Neural cell (in vitro differentiated cells): ENCODE results near the gene PACS1. TPM values are rescaled to one million over a fixed set of nuclear protein-coding genes. Genes with fewer than 3 reads are reported as not detected.

Experiments used
- H2AFZ ChIP-seq: fragments of 200-600, 300-800 bp; sonication (generic), shearing (Covaris generic); 2 replicates; pipeline ENCODE4 v1.6.0; 2014; ENCODE audit warnings: low read depth, mild to moderate bottlenecking, antibody characterized with exemption, low read length, moderate library complexity
- H3F3A ChIP-seq: fragments of 200-600 bp; shearing (Covaris generic); 2 replicates; pipeline ENCODE4 v1.6.1; 2016; ENCODE audit warnings: mild to moderate bottlenecking, moderate library complexity, mixed read lengths, antibody characterized with exemption, low read length; ENCODE audit not compliant: insufficient read depth, poor library complexity, severe bottlenecking
- H3K27ac ChIP-seq: fragments of 200-600, 300-800 bp; sonication (generic), shearing (Covaris generic); 2 replicates; pipeline ENCODE4 v1.5.1; 2014; ENCODE audit warnings: mild to moderate bottlenecking, low read length, moderate library complexity
- H3K27me3 ChIP-seq: fragments of 300-800, 200-600 bp; sonication (generic), shearing (Covaris generic); 2 replicates; pipeline ENCODE4 v1.6.0; 2014; ENCODE audit warnings: mild to moderate bottlenecking, low read depth, low read length, moderate library complexity; ENCODE audit not compliant: insufficient read depth
- H3K36me3 ChIP-seq: fragments of 300-800, 200-600 bp; sonication (generic), shearing (Covaris generic); 2 replicates; pipeline ENCODE4 v1.5.1; 2014; ENCODE audit warnings: mild to moderate bottlenecking, antibody characterized with exemption, low read length, moderate library complexity; ENCODE audit not compliant: insufficient read depth
- H3K4me2 ChIP-seq: fragments of 300-800, 200-600 bp; sonication (generic), shearing (Covaris generic); 2 replicates; pipeline ENCODE4 v1.6.0; 2014; ENCODE audit warnings: mild to moderate bottlenecking, low read length
- H3K4me3 ChIP-seq: fragments of 300-800, 200-600 bp; sonication (generic), shearing (Covaris generic); 2 replicates; pipeline ENCODE4 v1.5.1; 2014; ENCODE audit warnings: mild to moderate bottlenecking, low read length, moderate library complexity
- H3K79me2 ChIP-seq: fragments of 200-600 bp; shearing (Covaris generic); replicated peaks from 2 replicates; pipeline ENCODE4 v1.6.0; 2014; ENCODE audit warnings: mild to moderate bottlenecking, low read length, moderate library complexity; ENCODE audit not compliant: insufficient read depth
- H3K9ac ChIP-seq: fragments of 300-800, 200-600 bp; sonication (generic), shearing (Covaris generic); 2 replicates; pipeline ENCODE4 v1.6.1; 2016; ENCODE audit warnings: mild to moderate bottlenecking, low read length, mixed read lengths
- H3K9me2 ChIP-seq: fragments of 200-600 bp; shearing (Covaris generic); 2 replicates; pipeline ENCODE4 v1.6.1; 2016; ENCODE audit warnings: mild to moderate bottlenecking, low read length, mixed read lengths; ENCODE audit not compliant: insufficient read depth
- H3K9me3 ChIP-seq: fragments of 200-600, 300-800 bp; sonication (generic), shearing (Covaris generic); 2 replicates; pipeline ENCODE4 v1.6.1; 2016; ENCODE audit warnings: mild to moderate bottlenecking, mixed run types, low read length, moderate library complexity, mixed read lengths
- H4K20me1 ChIP-seq: fragments of 200-600 bp; shearing (Covaris generic); 2 replicates; pipeline ENCODE4 v1.6.1; 2016; ENCODE audit warnings: mild to moderate bottlenecking, mixed run types; ENCODE audit not compliant: insufficient read depth
- EP300 ChIP-seq: fragments of 450-650 bp; conservative IDR thresholded peaks from 2 replicates; pipeline ENCODE4 v1.6.1; 2014; ENCODE audit warnings: antibody characterized with exemption, mild to moderate bottlenecking, moderate library complexity; ENCODE audit not compliant: poor library complexity, severe bottlenecking
- EZH2 ChIP-seq: fragments of 200-600, 300-800 bp; shearing (Covaris generic), sonication (generic); IDR thresholded peaks from 2 replicates; pipeline ENCODE4 v1.6.1; 2014; ENCODE audit warnings: antibody characterized with exemption, low read length, borderline replicate concordance, mild to moderate bottlenecking; ENCODE audit not compliant: insufficient read depth, poor library complexity, severe bottlenecking
- MXI1 ChIP-seq: fragments of 450-650 bp; conservative IDR thresholded peaks from 2 replicates; pipeline ENCODE4 v1.6.1; 2014; ENCODE audit warnings: antibody characterized with exemption, mild to moderate bottlenecking; ENCODE audit not compliant: poor library complexity, severe bottlenecking
- POLR2AphosphoS5 ChIP-seq: IDR thresholded peaks from 2 replicates; pipeline ENCODE4 v1.6.1; 2012
- RAD21 ChIP-seq: fragments of 450-650 bp; conservative IDR thresholded peaks from 2 replicates; pipeline ENCODE4 v1.6.1; 2014; ENCODE audit warnings: antibody characterized with exemption, mild to moderate bottlenecking, moderate library complexity
- SMC3 ChIP-seq: fragments of 450-650 bp; conservative IDR thresholded peaks from 2 replicates; pipeline ENCODE4 v1.6.1; 2014; ENCODE audit warnings: antibody characterized with exemption, mild to moderate bottlenecking, moderate library complexity; ENCODE audit not compliant: poor library complexity
- TAF1 ChIP-seq: IDR thresholded peaks from 2 replicates; pipeline ENCODE4 v1.6.1; 2012; ENCODE audit warnings: low read depth
- polyA plus RNA-seq: library from polyadenylated mRNA; depleted of rRNA; stranded (reverse); fragments of >200 nt; gene quantifications from 2 replicates; pipeline ENCODE4 v1.2.3, GENCODE V29; 2014
- TF ChIP-seq, protein P1 (sequence below): fragments of 450-650 bp; IDR thresholded peaks from 2 replicates; pipeline ENCODE4 v1.5.1; 2014; ENCODE audit warnings: antibody characterized with exemption, mild to moderate bottlenecking, moderate library complexity; ENCODE audit not compliant: poor library complexity, severe bottlenecking
- TF ChIP-seq, protein P2 (sequence below): IDR thresholded peaks from 2 replicates; pipeline ENCODE4 v1.6.1; 2012; ENCODE audit warnings: borderline replicate concordance

PACS1 gene
- polyA plus RNA-seq, 1 donor from 2014 or later: 14.4 TPM

DNA sequence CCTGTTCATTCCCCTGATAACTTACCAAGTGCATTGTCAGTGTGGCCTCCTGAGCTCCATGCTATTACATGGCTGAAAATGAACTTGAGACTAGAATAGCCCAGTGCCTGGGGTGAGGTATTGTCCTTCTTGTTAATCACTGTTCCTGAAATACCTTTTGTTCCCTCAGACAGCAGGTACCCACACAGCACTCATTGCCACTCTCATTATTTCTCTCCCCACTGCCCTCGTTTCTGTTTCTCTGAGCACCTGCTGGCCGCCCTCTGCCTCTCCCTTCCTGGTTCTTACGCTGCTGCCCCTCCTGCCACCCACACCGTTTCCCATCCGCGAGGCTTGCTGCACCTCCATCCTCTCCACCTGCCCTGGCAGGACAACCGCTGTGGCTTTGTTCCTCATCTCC is 161.5 kb downstream of the PACS1 start:
- no peak overlapping the region for H3K4me3 ChIP-seq
- no peaks in the 10 kb centered on the region for H3K36me3 ChIP-seq
- H3K79me2 ChIP-seq: no peaks in the 10 kb centered on the region
- H2AFZ ChIP-seq: no peak overlapping the region
- no peak overlapping the region for H3K27ac ChIP-seq
- no peak for TF ChIP-seq RAD21
- TF ChIP-seq, protein P1, sequence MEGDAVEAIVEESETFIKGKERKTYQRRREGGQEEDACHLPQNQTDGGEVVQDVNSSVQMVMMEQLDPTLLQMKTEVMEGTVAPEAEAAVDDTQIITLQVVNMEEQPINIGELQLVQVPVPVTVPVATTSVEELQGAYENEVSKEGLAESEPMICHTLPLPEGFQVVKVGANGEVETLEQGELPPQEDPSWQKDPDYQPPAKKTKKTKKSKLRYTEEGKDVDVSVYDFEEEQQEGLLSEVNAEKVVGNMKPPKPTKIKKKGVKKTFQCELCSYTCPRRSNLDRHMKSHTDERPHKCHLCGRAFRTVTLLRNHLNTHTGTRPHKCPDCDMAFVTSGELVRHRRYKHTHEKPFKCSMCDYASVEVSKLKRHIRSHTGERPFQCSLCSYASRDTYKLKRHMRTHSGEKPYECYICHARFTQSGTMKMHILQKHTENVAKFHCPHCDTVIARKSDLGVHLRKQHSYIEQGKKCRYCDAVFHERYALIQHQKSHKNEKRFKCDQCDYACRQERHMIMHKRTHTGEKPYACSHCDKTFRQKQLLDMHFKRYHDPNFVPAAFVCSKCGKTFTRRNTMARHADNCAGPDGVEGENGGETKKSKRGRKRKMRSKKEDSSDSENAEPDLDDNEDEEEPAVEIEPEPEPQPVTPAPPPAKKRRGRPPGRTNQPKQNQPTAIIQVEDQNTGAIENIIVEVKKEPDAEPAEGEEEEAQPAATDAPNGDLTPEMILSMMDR: no peak
- TF ChIP-seq, protein P2, sequence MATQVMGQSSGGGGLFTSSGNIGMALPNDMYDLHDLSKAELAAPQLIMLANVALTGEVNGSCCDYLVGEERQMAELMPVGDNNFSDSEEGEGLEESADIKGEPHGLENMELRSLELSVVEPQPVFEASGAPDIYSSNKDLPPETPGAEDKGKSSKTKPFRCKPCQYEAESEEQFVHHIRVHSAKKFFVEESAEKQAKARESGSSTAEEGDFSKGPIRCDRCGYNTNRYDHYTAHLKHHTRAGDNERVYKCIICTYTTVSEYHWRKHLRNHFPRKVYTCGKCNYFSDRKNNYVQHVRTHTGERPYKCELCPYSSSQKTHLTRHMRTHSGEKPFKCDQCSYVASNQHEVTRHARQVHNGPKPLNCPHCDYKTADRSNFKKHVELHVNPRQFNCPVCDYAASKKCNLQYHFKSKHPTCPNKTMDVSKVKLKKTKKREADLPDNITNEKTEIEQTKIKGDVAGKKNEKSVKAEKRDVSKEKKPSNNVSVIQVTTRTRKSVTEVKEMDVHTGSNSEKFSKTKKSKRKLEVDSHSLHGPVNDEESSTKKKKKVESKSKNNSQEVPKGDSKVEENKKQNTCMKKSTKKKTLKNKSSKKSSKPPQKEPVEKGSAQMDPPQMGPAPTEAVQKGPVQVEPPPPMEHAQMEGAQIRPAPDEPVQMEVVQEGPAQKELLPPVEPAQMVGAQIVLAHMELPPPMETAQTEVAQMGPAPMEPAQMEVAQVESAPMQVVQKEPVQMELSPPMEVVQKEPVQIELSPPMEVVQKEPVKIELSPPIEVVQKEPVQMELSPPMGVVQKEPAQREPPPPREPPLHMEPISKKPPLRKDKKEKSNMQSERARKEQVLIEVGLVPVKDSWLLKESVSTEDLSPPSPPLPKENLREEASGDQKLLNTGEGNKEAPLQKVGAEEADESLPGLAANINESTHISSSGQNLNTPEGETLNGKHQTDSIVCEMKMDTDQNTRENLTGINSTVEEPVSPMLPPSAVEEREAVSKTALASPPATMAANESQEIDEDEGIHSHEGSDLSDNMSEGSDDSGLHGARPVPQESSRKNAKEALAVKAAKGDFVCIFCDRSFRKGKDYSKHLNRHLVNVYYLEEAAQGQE: no peak
- TF ChIP-seq EZH2: no peak
- TF ChIP-seq POLR2AphosphoS5: no peak
- TF ChIP-seq MXI1: no peak
- TF ChIP-seq TAF1: no peak
- no peak for TF ChIP-seq EP300
- TF ChIP-seq SMC3: no peak
- no peaks in the 10 kb centered on the region for H3K27me3 ChIP-seq
- H4K20me1 ChIP-seq: no peaks in the 10 kb centered on the region
- no peak overlapping the region for H3K4me2 ChIP-seq
- H3F3A ChIP-seq: no peaks in the 10 kb centered on the region
- H3K9me2 ChIP-seq: no peaks in the 10 kb centered on the region
- H3K9ac ChIP-seq: no peak overlapping the region
- no peaks in the 10 kb centered on the region for H3K9me3 ChIP-seq

DNA sequence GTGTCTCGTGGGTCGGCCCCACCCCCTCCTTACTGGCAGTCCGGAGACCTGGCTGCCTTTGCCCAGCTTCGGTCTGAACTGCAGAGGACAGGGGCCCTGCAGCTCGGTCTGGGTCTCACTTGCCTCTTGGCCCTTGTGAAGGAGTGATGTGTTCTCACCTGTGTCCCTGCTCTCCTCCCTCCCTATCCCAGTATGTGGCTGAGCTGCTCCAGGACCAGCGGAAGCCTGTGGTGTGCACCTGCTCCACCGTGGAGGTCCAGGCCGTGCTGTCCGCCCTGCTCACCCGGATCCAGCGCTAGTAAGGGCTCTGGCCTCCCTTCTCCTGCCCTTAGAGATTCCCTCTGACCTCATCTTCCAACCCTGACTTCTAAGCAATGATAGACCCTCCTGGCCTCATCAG is 162.7 kb downstream of the PACS1 start:
- no peaks in the 10 kb centered on the region for H3K9me3 ChIP-seq
- H3K4me3 ChIP-seq: no peak overlapping the region
- H3F3A ChIP-seq: no peaks in the 10 kb centered on the region
- H4K20me1 ChIP-seq: no peaks in the 10 kb centered on the region
- H3K79me2 ChIP-seq: no peaks in the 10 kb centered on the region
- no peak overlapping the region for H3K27ac ChIP-seq
- no peak overlapping the region for H2AFZ ChIP-seq
- H3K9me2 ChIP-seq: no peaks in the 10 kb centered on the region
- H3K4me2 ChIP-seq: no peak overlapping the region
- H3K9ac ChIP-seq: no peak overlapping the region
- H3K36me3 ChIP-seq: no peaks in the 10 kb centered on the region
- H3K27me3 ChIP-seq: no peaks in the 10 kb centered on the region
- TF ChIP-seq RAD21: no peak
- TF ChIP-seq POLR2AphosphoS5: no peak
- no peak for TF ChIP-seq SMC3
- no peak for TF ChIP-seq MXI1
- TF ChIP-seq TAF1: no peak
- TF ChIP-seq, protein P1: no peak
- TF ChIP-seq, protein P2: no peak
- no peak for TF ChIP-seq EP300
